SHP77 treated with DMSO at 0.1 percent for 48 hours (cell line): ENCODE measurements around the gene SYNJ2.

ENCODE experiments used
- DNase-seq: peaks from one replicate; lab custom pipeline; 2025; lab: John Stamatoyannopoulos, UW

SYNJ2 gene

GRCh38 chr6:158142789-158143188 lies 161.1 kb downstream of the SYNJ2 start:
- DNase-seq = no peak

GRCh38 chr6:158143700-158144099 lies 162.0 kb downstream of the SYNJ2 start:
- DNase-seq = no peak
